ENCODE measurements around the gene JARID2. TPM values are rescaled to one million over a fixed set of nuclear protein-coding genes. Genes with fewer than 3 reads are reported as not detected.

Gene JARID2
- polyA plus RNA-seq, 1 of the 3 experiments (the other 2 are of a cell fraction) = 3.4 TPM

DNA sequence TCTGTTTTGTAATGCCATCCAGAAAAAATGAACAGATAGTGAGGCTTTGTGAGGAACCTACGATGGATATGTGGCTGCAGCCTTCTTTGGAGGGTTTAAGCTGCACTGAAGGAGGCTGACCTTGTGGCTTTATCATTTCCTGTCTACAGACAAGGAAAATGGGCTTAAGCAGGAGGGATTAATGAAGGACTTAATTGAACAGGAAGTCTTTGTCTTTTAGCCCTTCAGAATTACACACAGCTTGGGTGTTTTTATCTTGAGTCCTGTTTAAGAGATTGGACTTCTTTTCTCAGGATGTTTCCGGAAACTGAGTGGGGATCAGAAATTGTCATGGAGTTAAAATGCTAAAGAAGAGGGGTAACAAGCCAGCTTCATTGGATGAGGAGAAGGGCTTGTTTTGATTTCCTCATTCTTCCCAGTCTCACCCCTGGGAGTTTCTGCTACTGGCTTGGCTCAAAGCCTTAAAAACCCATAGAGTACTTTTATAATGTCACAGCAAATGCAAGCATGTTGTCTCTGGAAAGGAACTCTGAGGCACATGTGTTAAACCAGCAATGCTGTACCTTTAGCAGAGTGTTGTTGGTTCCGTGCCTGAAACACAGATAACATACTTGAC, 193.6 kb downstream of the JARID2 start:
- no peaks in the 10 kb centered on the region for H4K20me1 ChIP-seq (ENCODE audit: insufficient read depth)
- CTCF ChIA-PET = interaction anchor here (0.6 to 1.5 kb wide), 5 partner anchors 15 to 1630 kb away, joined by 3 to 5 read pairs (median 3); no protein-coding TSS in a partner anchor

DNA sequence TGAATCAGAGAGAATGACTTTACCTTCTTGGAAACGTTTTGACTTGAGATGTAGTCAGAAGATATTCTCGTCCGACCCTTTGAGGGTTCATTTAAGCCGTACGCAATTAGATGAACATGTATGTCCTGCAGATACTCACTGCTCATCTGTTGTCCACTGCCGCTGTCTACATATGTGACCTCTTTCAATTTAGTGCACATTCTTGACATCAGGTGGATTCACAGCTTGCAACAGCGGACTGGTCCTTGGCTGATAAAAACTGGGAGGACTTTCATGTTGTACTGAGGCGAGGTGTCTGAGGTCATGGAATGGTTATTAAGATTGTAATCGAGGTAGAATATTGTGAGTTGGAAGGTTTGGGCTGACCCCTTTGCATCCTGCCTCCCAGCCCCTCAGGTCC, 194.2 kb downstream of the JARID2 start:
- no peak for DNase-seq
- TF ChIP-seq FOXJ3 (CRISPR knock-in tag; IDR thresholded peaks at IDR 0.05) = no peak
- no peak for TF ChIP-seq TAF1 (IDR thresholded peaks at IDR 0.05; ENCODE audit: borderline replicate concordance, low read depth, low read length)
- TF ChIP-seq TCF12 (IDR thresholded peaks at IDR 0.05) = no peak
- no peak for TF ChIP-seq NFIC (IDR thresholded peaks at IDR 0.05; ENCODE audit: borderline replicate concordance)
- TF ChIP-seq, protein P1, sequence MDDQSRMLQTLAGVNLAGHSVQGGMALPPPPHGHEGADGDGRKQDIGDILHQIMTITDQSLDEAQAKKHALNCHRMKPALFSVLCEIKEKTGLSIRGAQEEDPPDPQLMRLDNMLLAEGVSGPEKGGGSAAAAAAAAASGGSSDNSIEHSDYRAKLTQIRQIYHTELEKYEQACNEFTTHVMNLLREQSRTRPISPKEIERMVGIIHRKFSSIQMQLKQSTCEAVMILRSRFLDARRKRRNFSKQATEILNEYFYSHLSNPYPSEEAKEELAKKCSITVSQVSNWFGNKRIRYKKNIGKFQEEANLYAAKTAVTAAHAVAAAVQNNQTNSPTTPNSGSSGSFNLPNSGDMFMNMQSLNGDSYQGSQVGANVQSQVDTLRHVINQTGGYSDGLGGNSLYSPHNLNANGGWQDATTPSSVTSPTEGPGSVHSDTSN (IDR thresholded peaks at IDR 0.05) = no peak
- TF ChIP-seq NRF1 (IDR thresholded peaks at IDR 0.05; ENCODE audit: low read depth, low read length) = no peak
- no peak for TF ChIP-seq GABPA (IDR thresholded peaks at IDR 0.05; ENCODE audit: low read depth)
- TF ChIP-seq CTCF (IDR thresholded peaks at IDR 0.05) = no peak
- no peak for TF ChIP-seq USF2 (IDR thresholded peaks at IDR 0.05; ENCODE audit: borderline replicate concordance, low read depth, low read length)
- no peak for TF ChIP-seq MAX (IDR thresholded peaks at IDR 0.05; ENCODE audit: low read depth)
- Histone ChIP-seq H3K9me3 (no peaks in the 10 kb centered on the region), H3K4me2 (no peak overlapping the region), H3K9me2 (no peaks in the 10 kb centered on the region), H3K79me2 (ENCODE audit: insufficient read depth) (0 out of 2 replicates have a peak, but pooled peaks cover 2% of the 10 kb centered on the region), H3K36me3 (replicated peaks in 1 of 2; ENCODE audit: control insufficient read depth in 1 of 2, insufficient read depth in 2 of 2, low read length in 1 of 2) (no peaks in the 10 kb centered on the region), H3K4me1 (ENCODE audit: control insufficient read depth in 1 of 2, insufficient read depth in 2 of 2, low read depth in 1 of 2, low read length in 1 of 2) (peaks cover 13 to 46% of the 10 kb centered on the region in 2 experiments), H3K27ac (ENCODE audit: low read depth in 2 of 2, low read length in 1 of 2) (no peak overlapping the region), H3K4me3 (ENCODE audit: low read depth in 2 of 2, low read length in 1 of 2) (no peak overlapping the region), H3K9ac (no peak overlapping the region), H3F3A (replicated peaks; ENCODE audit: insufficient read depth) (no peaks in the 10 kb centered on the region), H4K20me1 (ENCODE audit: insufficient read depth) (no peaks in the 10 kb centered on the region), H2AFZ (ENCODE audit: low read depth) (no peak overlapping the region), H3K27me3 (ENCODE audit: insufficient read depth) (no peaks in the 10 kb centered on the region)
- 85% methylated on average over 9 of the region's 9 CpGs for WGBS (ENCODE audit: low lambda C conversion rate)
- ChIA-PET POLR2A (no interaction called here), CTCF (interaction anchor here (1.1 to 5.6 kb wide), 10 partner anchors 11 to 804 kb away, joined by 3 to 56 read pairs (median 4); no protein-coding TSS in a partner anchor)

More for the DNA sequence above, 193.6 kb downstream of the JARID2 start:
- POLR2A ChIA-PET = no interaction called here
- H3K4me1 ChIP-seq (ENCODE audit: control insufficient read depth in 1 of 2, insufficient read depth in 2 of 2, low read depth in 1 of 2, low read length in 1 of 2) = peaks cover 9 to 46% of the 10 kb centered on the region in 2 experiments
- H3K9ac ChIP-seq = no peak overlapping the region
- no peak overlapping the region for H3K4me3 ChIP-seq (ENCODE audit: low read depth in 2 of 2, low read length in 1 of 2)
- H3K9me2 ChIP-seq = no peaks in the 10 kb centered on the region
- WGBS (ENCODE audit: low lambda C conversion rate) = 78% methylated on average over 3 of the region's 3 CpGs
- no peaks in the 10 kb centered on the region for H3K27me3 ChIP-seq (ENCODE audit: insufficient read depth)
- H3K9me3 ChIP-seq = 0 out of 2 replicates have a peak, but pooled peaks cover 3% of the 10 kb centered on the region
- no peak for DNase-seq
- H2AFZ ChIP-seq (ENCODE audit: low read depth) = no peak overlapping the region
- no peak overlapping the region for H3K27ac ChIP-seq (ENCODE audit: low read depth in 2 of 2, low read length in 1 of 2)
- TF ChIP-seq RFX5 (IDR thresholded peaks at IDR 0.05; ENCODE audit: low read length) = no peak
- TF ChIP-seq, protein P1 (IDR thresholded peaks at IDR 0.05) = peak; percentile 58
- H3K36me3 ChIP-seq (replicated peaks in 1 of 2; ENCODE audit: control insufficient read depth in 1 of 2, insufficient read depth in 2 of 2, low read length in 1 of 2) = no peaks in the 10 kb centered on the region
- peak overlapping the region; percentile 41; the same call in 1 of the 2 replicates for H3K4me2 ChIP-seq
- H3F3A ChIP-seq (replicated peaks; ENCODE audit: insufficient read depth) = no peaks in the 10 kb centered on the region
- H3K79me2 ChIP-seq (ENCODE audit: insufficient read depth) = peaks cover 2% of the 10 kb centered on the region; the same call in 1 of the 2 replicates

Data from SK-N-SH (cell line).